Aorta (tissue), 5 donors: ENCODE measurements around the gene MAPKBP1. TPM values are rescaled to one million over a fixed set of nuclear protein-coding genes. Genes with fewer than 3 reads are reported as not detected.

Experiments
- ATAC-seq: fragments of 200-7000 bp; cut with Tn5 transposase; one replicate; pipeline ENCODE4 v1.9.1; 2022; ENCODE audit warnings: moderate library complexity; ENCODE audit not compliant: low FRiP score
- DNase-seq, 2 donors: peaks; one replicate each; pipeline ENCODE4 v3.0.0-alpha.2; 2020
- H3K27ac ChIP-seq, 2 donors: one replicate each; pipeline ENCODE4 v1.5.1; 2013; ENCODE audit warnings: low read length in 2 of 2, mild to moderate bottlenecking in 2 of 2, moderate library complexity in 2 of 2, control low read depth in 1 of 2, inconsistent platforms in 1 of 2, low read depth in 1 of 2
- H3K27me3 ChIP-seq, 2 donors: one replicate each; pipeline ENCODE4 v1.6.1; 2013; ENCODE audit warnings: control low read depth in 1 of 2, low read length in 1 of 2, mild to moderate bottlenecking in 1 of 2, moderate library complexity in 1 of 2; ENCODE audit not compliant: insufficient read depth in 2 of 2, control insufficient read depth in 1 of 2
- H3K36me3 ChIP-seq, 2 donors: one replicate each; pipeline ENCODE4 v1.6.1; 2013; ENCODE audit warnings: control low read depth in 1 of 2, low read length in 1 of 2, mild to moderate bottlenecking in 1 of 2; ENCODE audit not compliant: insufficient read depth in 2 of 2, control insufficient read depth in 1 of 2
- H3K4me1 ChIP-seq, 2 donors: one replicate each; pipeline ENCODE4 v1.6.1; 2013; ENCODE audit warnings: low read length in 2 of 2, control low read depth in 1 of 2, mild to moderate bottlenecking in 1 of 2, moderate library complexity in 1 of 2; ENCODE audit not compliant: insufficient read depth in 2 of 2, control insufficient read depth in 1 of 2
- H3K4me3 ChIP-seq, 2 donors: one replicate each; pipeline ENCODE4 v1.5.1; 2013; ENCODE audit warnings: low read length in 2 of 2, control low read depth in 1 of 2, mild to moderate bottlenecking in 1 of 2
- H3K9me3 ChIP-seq: one replicate; pipeline ENCODE4 v1.6.1; 2013; ENCODE audit warnings: mild to moderate bottlenecking, low read length; ENCODE audit not compliant: control insufficient read depth
- WGBS, 2 donors: extraction: QIAGEN DNeasy Blood & Tissue Kit; methylation state at CpG; one replicate each; pipeline ENCODE4 v1.1.7; 2013; 5-methylcytosine and 5-hydroxymethylcytosine counted together
- intact Hi-C, 2 donors: fragments of 100-400 bp; cut with DNase I; formaldehyde crosslinking; loops; one replicate each; pipeline versions ENCODE4 v1.14.2 to v1.15.0; 2022
- microRNA-seq, 2 donors: library from miRNA; unstranded; fragments of <30 nt; microRNA quantifications; one replicate each; pipeline ENCODE4 v1.2.0, GENCODE V29; 2020
- polyA plus RNA-seq, 2 donors: library from polyadenylated mRNA; stranded (reverse); fragments of 200-250 nt; gene quantifications; one replicate each; pipeline ENCODE4 v1.2.3, GENCODE V29; 2013
- total RNA-seq, 2 donors: library from RNA; stranded (reverse); fragmentation: NEBNext Ultra II Directional; extraction: Animal tissue kit (Norgen Biotek cat#: 25700); gene quantifications; one replicate each; pipeline ENCODE4 v1.2.1, GENCODE V29; 2021
- donor health status: healthy with polysubstance abuse.
- donor health status: Bipolar disorder and iron deficiency.
- donor health status: DM: no; HTN: no; CAD: no.
- donor health status: DM: no; HTN: no; CAD: no.
- donor health status: DM: yes; HTN: yes; CAD: no.

MAPKBP1 gene
- total and polyA plus RNA-seq, 4 donors: 13.6 to 44.1 (median 27.6) TPM

GRCh38 chr15:41873711-41874110 lies 99.4 kb downstream of the MAPKBP1 start:
- H3K36me3 ChIP-seq: no peaks in the 10 kb centered on the region
- H3K4me3 ChIP-seq: no peak overlapping the region
- no peaks in the 10 kb centered on the region for H3K27me3 ChIP-seq
- H3K4me1 ChIP-seq: no peaks in the 10 kb centered on the region
- H3K27ac ChIP-seq: no peak overlapping the region
- WGBS, 2 donors: 90 to 92% methylated on average over 8 of the region's 8 CpGs
- intact Hi-C loops: no loop called here
- no peaks in the 10 kb centered on the region for H3K9me3 ChIP-seq
- DNase-seq: no peak
- ATAC-seq: no peak

GRCh38 chr15:41874736-41875135 lies 100.5 kb downstream of the MAPKBP1 start:
- no peaks in the 10 kb centered on the region for H3K27me3 ChIP-seq
- WGBS, 2 donors: 94 to 97% methylated on average over 12 of the region's 12 CpGs
- H3K36me3 ChIP-seq: no peaks in the 10 kb centered on the region
- intact Hi-C loops: no loop called here
- H3K4me3 ChIP-seq: no peak overlapping the region
- H3K4me1 ChIP-seq: no peaks in the 10 kb centered on the region
- DNase-seq (no peak), ATAC-seq (no peak)
- H3K9me3 ChIP-seq: no peaks in the 10 kb centered on the region
- no peak overlapping the region for H3K27ac ChIP-seq

- Histone ChIP-seq H3K4me3 (no peak overlapping the region), H3K36me3 (no peaks in the 10 kb centered on the region), H3K27me3 (no peaks in the 10 kb centered on the region), H3K27ac (no peak overlapping the region), H3K9me3 (no peaks in the 10 kb centered on the region), H3K4me1 (no peaks in the 10 kb centered on the region)
- intact Hi-C loops: no loop called here
- WGBS, 2 donors: 90 to 91% methylated on average over 13 of the region's 13 CpGs
- DNase-seq (no peak), ATAC-seq (no peak)
Observed at GRCh38 chr15:41876007-41876406, 101.7 kb downstream of the MAPKBP1 start.

- no peaks in the 10 kb centered on the region for H3K4me1 ChIP-seq
- H3K9me3 ChIP-seq: no peaks in the 10 kb centered on the region
- DNase-seq (no peak), ATAC-seq (no peak)
- no peaks in the 10 kb centered on the region for H3K27me3 ChIP-seq
- WGBS, 2 donors: 80 to 82% methylated on average over 12 of the region's 12 CpGs
- H3K27ac ChIP-seq: no peak overlapping the region
- no peaks in the 10 kb centered on the region for H3K36me3 ChIP-seq
- H3K4me3 ChIP-seq: no peak overlapping the region
- intact Hi-C loops: no loop called here
Observed at GRCh38 chr15:41876689-41877088, 102.4 kb downstream of the MAPKBP1 start.

Small RNAs within 50 kb of the gene (microRNA-seq; reads per million reads assigned to microRNA genes)
- gene MIR4310: 0 reads per million in 2 donors

Other genes starting within 250 kb of the MAPKBP1 start
- gene RPAP1, start 230.2 kb upstream of the MAPKBP1 start, total RNA-seq: 10 to 100 TPM; 19.9 to 27.5 TPM
- gene RPAP1, start 230.2 kb upstream of the MAPKBP1 start, polyA plus RNA-seq: 1 to 10 TPM; 7.5 to 8.6 TPM
- gene TYRO3, start 215.3 kb upstream of the MAPKBP1 start, total RNA-seq: 1 to 10 TPM; 6.0 to 9.8 TPM
- 1 to 10 TPM; 3.4 to 4.5 TPM for gene TYRO3, start 215.3 kb upstream of the MAPKBP1 start, polyA plus RNA-seq
- 10 to 100 TPM; 44.1 to 46.6 TPM for gene MGA, start 114.1 kb upstream of the MAPKBP1 start, total RNA-seq
- gene MGA, start 114.1 kb upstream of the MAPKBP1 start, polyA plus RNA-seq: 1 to 10 TPM; 1.9 to 6.0 TPM
- 10 to 100 TPM in 1 of 2 donors, 1 to 10 TPM in 1; 9.6 to 12.6 TPM for gene JMJD7, start 53.6 kb downstream of the MAPKBP1 start, total RNA-seq
- 10 to 100 TPM in 1 of 2 donors, 1 to 10 TPM in 1; 7.0 to 10.5 TPM for gene JMJD7, start 53.6 kb downstream of the MAPKBP1 start, polyA plus RNA-seq
- 10 to 100 TPM in 1 of 2 donors, 1 to 10 TPM in 1; 6.7 to 11.1 TPM for gene PLA2G4B, start 64.4 kb downstream of the MAPKBP1 start, total RNA-seq
- 10 to 100 TPM; 14.3 to 51.8 TPM for gene PLA2G4B, start 64.4 kb downstream of the MAPKBP1 start, polyA plus RNA-seq
- 1 to 10 TPM; 1.9 to 5.5 TPM for gene SPTBN5, start 119.6 kb downstream of the MAPKBP1 start, total RNA-seq
- gene SPTBN5, start 119.6 kb downstream of the MAPKBP1 start, polyA plus RNA-seq: 10 to 100 TPM in 1 of 2 donors, under 1 TPM in 1; 0.63 to 10.5 TPM
- gene EHD4, start 198.1 kb downstream of the MAPKBP1 start, total RNA-seq: 10 to 100 TPM; 47.3 to 56.6 TPM
- 10 to 100 TPM; 11.4 to 12.6 TPM for gene EHD4, start 198.1 kb downstream of the MAPKBP1 start, polyA plus RNA-seq
- gene PLA2G4E, start 246.6 kb downstream of the MAPKBP1 start, total RNA-seq: not detected
- not detected for gene PLA2G4E, start 246.6 kb downstream of the MAPKBP1 start, polyA plus RNA-seq